HG03045 (cell line): Measurements from ENCODE around the gene APOBEC3G.

Source experiments
- ATAC-seq: cut with Tn5 transposase; IDR thresholded peaks from one replicate; pipeline ENCODE4 v1.9.1; 2021; ENCODE audit warnings: mild to moderate bottlenecking, moderate library complexity; ENCODE audit not compliant: unreplicated experiment

APOBEC3G gene

DNA sequence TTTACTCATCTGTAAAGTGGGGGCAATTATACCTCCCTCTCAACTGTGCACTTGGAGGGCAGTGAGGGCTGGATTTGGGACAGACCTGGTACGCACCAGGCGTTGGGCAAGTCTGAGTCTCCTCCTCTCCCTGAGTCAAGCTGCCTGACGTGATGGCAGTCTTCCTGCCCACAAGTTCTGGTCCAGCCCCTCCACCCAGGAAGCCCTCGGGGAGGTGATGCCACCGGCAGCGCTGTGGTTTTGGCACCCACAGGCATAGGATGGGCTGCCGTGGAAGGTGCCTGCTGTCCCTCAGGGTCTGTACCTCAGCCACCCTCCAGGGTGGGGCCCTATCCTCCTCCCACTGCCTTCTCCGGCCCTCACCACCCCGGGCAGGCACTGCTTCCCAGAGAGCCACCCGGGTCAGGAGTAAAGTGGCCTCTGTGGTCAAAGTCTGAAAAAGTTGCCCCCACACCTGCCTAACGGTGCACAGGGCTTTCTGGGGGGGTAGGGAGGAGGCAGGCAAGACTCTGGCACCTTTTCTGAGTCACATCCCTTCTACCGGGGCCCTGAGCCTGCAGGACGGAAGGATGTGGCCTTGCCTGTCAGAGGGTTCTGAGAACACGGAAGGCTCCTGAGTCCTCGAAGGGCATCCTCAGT, 13.5 kb downstream of the APOBEC3G start:
- no peak for ATAC-seq

- ATAC-seq: no peak
Observed at GRCh38 chr22:39091126-39092081, 14.3 kb downstream of the APOBEC3G start.

GRCh38 chr22:39092111-39092862, 15.2 kb downstream of the APOBEC3G start:
- no peak for ATAC-seq

DNA sequence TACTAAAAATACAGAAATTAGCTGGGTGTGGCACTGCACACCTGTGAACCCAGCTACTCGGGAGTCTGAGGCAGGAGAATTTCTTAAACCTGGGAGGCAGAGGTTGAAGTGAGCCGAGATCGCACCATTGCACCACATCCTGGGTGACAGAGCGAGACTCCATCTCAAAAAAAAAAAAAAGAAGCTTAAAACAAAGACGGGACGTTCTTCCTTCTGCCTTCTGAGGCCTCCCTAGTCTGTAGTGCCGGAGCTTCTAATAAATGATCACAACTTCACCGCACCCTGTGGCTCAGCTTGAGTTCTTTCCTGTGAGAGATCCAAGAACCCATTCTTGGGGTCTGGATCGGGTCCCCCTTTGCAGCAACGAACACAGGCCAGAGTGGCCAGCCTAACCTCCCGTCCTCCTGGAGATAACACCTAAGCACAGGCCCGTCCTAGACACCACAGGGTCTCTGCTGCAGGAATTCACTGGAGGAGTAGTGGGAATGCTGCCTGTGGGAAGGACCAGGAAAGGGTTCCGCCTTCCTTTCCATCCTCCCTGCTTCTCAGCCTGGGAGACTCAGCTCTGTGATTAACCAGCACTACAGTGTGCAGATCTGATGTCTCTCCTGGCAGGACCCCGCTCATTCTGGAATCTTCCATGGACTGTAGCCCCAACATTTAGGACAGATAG, 17.8 kb downstream of the APOBEC3G start:
- no peak for ATAC-seq

GRCh38 chr22:39095971-39096370, 18.9 kb downstream of the APOBEC3G start:
- no peak for ATAC-seq

GRCh38 chr22:39097098-39098020, 20.3 kb downstream of the APOBEC3G start, which contains the start of gene APOBEC3H:
APOBEC3H (plus strand) TSS chr22:39097244; CDS start chr22:39100279, 3,035 bp downstream.
- ATAC-seq: no peak

DNA sequence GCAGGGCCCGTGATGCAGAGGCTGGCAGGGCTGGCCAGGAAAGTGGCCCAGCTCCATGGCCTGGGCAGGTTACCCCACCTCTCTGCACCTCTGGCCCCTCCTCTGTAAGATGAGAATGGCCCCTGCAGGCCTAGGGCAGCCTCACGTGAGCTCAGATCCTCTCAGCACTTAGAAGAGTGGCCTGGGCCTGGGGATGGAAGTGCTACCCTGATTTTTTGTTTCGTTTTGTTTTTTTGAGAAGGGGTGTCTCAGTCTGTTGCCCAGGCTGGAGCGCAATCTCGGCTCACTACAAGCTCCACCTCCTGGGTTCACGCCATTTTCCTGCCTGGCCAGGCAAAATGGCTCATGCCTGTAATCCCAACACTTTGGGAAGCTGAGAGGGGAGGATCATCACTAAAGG, 21.0 kb downstream of the APOBEC3G start:
- no peak for ATAC-seq

DNA sequence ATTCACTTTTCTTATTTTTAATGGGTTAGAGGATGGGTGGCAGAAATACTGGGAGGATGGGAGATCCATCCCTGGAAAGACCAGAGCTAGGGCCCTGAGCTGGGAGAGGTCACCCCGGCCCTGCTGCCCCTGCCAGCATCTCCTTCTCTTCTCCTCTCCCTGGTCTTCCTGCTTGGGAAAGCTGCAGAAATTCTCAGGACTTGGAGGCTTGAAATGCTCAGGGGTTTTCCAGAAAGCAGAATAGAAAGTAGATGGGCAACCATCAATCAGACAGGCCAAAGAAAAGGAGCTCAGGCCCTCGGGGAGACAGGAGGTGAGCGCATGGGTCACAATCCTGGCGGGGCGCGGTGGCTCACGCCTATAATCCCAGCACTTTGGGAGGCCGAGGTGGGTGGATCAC, 21.5 kb downstream of the APOBEC3G start:
- no peak for ATAC-seq

DNA sequence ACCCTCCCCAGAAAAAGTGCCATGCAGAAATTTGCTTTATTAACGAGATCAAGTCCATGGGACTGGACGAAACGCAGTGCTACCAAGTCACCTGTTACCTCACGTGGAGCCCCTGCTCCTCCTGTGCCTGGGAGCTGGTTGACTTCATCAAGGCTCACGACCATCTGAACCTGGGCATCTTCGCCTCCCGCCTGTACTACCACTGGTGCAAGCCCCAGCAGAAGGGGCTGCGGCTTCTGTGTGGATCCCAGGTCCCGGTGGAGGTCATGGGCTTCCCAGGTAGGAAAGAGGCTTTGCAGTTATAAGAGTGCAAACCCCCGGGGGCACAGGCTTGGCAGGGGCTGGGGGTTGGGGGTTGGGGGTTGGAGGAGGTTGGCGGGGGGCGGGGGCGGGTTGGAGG, 24.2 kb downstream of the APOBEC3G start:
- no peak for ATAC-seq

- no peak for ATAC-seq
Observed at GRCh38 chr22:39103431-39103830, 26.4 kb downstream of the APOBEC3G start.

- no peak for ATAC-seq
Observed at GRCh38 chr22:39106326-39106725, 29.3 kb downstream of the APOBEC3G start.

DNA sequence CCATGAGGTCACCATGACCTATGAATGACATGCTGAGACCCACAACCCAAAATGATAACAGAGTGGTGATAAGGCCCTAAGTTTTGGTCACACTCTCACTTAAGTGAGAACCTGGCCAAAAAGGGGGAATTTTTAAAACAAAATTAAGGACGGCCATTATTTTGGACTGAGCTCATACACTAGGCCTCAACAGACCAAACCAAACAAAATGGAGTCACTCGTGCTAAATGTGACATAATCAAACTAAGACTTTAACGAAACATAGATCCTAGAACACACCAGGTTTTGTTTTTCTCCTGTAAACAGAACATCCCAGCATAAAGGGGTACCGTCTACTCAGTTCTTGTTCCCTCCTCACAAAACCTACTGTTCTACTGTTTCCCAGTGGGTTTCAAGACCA, 31.4 kb downstream of the APOBEC3G start:
- no peak for ATAC-seq

DNA sequence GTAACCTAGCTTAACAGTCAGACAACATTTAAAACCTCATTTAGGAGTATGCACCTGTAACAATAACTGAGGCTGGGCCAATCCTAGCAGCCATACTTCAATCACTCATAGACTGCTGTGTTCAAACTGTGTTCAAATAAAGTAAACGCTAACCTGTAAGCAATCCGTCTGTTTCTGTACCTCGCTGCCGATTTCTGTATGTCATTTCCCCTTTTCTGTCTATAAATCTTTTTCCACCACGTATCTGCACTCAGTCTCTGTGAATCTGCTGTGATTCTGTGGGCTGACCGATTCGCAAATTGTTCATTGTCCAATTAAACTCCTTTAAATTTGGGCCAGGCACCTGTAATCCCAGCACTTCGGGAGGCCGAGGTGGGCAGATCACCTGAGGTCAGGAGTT, 32.3 kb downstream of the APOBEC3G start:
- no peak for ATAC-seq

DNA sequence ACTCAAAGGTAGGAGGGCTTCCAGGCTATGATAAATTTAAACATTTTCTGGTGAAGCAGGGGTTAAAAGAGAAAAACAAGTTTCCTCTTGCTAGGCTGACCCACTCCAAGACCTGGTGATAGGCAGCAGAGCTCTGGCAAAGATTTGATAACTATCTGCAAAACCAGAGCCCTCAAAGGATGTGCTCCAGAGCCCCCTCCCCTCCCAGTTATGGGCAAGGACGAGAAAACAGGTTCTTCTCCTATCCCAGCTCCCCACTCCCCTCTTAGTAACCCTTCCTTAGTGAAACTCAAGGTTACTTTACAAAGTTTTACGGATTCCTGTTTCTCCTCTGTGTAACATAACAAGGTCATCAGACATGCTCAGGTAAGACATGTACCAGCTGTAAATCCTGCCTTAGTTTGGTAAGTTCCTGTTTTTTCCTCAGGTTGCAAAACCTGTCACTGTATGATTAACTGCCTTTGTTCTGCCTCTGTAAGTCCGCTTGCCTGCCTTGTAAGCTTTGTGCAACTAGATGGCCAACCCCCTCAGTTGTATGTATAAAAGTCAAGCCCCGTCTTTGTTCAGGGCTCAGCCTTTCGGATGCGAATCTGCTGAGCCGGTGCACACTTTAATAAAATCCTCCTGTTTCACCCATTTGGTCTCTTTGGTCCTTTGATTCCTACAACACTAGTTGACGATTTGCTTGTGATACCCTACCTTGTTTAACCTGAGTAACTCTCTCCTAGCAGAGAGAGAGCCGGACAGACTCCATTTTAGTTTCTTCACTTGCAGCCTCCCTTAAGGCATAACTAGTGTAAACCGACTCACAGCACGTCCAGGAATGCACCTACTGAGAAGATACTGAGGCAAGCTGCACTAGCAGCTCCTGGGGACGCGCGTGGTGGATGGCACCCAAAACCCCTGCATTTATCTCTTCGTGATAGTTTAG, 33.8 kb downstream of the APOBEC3G start:
- no peak for ATAC-seq

GRCh38 chr22:39114112-39114511, 37.0 kb downstream of the APOBEC3G start:
- ATAC-seq: no peak

- no peak for ATAC-seq
Observed at GRCh38 chr22:39115570-39115969, 38.5 kb downstream of the APOBEC3G start.

GRCh38 chr22:39115977-39116621, 39.0 kb downstream of the APOBEC3G start:
- ATAC-seq: no peak

DNA sequence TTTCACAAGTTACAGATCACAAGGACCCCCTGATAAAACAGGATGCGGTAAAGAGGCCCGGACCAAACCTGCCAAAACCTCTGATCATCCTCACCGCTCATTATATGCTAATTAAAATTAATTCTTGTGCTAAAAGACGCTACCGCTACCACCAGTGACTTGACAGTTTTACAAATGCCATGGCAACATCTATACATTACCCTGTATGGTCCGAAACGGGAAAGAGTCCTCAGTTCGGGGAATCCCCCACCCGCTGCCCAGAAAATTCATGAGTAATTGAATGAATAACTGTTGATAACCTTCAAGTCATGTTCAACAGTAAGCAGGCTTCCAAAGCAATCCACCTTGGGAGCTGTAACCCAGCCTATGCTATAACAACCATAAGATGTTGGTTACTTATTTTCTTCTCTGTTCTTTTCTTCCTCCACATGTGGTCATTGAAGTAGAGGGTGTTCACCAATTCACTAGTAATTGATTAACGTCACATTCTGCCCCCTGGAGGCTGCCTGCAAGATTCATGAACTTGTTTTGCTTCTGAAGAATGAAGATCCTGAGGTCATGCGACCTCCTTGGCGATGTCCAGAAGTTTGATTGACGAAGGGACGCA, 40.6 kb downstream of the APOBEC3G start:
- no peak for ATAC-seq
